Measurements from ENCODE around the gene CDK5RAP1. TPM values are rescaled to one million over a fixed set of nuclear protein-coding genes. Genes with fewer than 3 reads are reported as not detected.

The CDK5RAP1 gene
- polyA plus RNA-seq, 1 donor (not counting 4 experiments of a cell fraction or from before 2014, with no cell fraction given), result 34.0 TPM

GRCh38 chr20:33410081-33410742 is 8.9 kb upstream of the CDK5RAP1 start:
- FAIRE-seq, result no peak
- Histone ChIP-seq H3K9me3 (ENCODE audit: control insufficient read depth, low read depth, low read length) (no peaks in the 10 kb centered on the region), H3K9me1 (ENCODE audit: control insufficient read depth, extremely low read depth, insufficient read depth, low read length) (no peaks in the 10 kb centered on the region), H3K79me2 (ENCODE audit: control insufficient read depth, insufficient read depth, low read length) (peaks cover under 1% of the 10 kb centered on the region), H3K4me3 (ENCODE audit: control insufficient read depth in 2 of 3, extremely low read depth in 1 of 3, insufficient read depth in 2 of 3, low read depth in 1 of 3, low read length in 3 of 3) (no peak overlapping the region), H3K27ac (ENCODE audit: control insufficient read depth, insufficient read depth, low read length) (no peak overlapping the region), H2AFZ (ENCODE audit: control insufficient read depth, low read length) (no peak overlapping the region), H3K27me3 (ENCODE audit: control insufficient read depth, extremely low read depth, insufficient read depth, low read length) (no peaks in the 10 kb centered on the region), H3K9ac (ENCODE audit: control insufficient read depth, extremely low read depth, insufficient read depth, low read length) (no peak overlapping the region), H3K36me3 (ENCODE audit: control insufficient read depth in 2 of 2, extremely low read depth in 1 of 2, insufficient read depth in 2 of 2, low read length in 2 of 2) (peaks cover 7 to 10% of the 10 kb centered on the region in 2 experiments), H4K20me1 (ENCODE audit: control insufficient read depth, extremely low read depth, insufficient read depth, low read length) (no peaks in the 10 kb centered on the region), H3K4me1 (ENCODE audit: control insufficient read depth, extremely low read depth, insufficient read depth, low read length) (no peaks in the 10 kb centered on the region), H3K4me2 (ENCODE audit: control insufficient read depth, extremely low read depth, insufficient read depth, low read depth, low read length) (no peak overlapping the region)
- no peak for DNase-seq (ENCODE audit: low read depth, low spot score)
- no peak for TF ChIP-seq EZH2 (IDR thresholded peaks at IDR 0.05; ENCODE audit: low read length)
- TF ChIP-seq, protein P1, sequence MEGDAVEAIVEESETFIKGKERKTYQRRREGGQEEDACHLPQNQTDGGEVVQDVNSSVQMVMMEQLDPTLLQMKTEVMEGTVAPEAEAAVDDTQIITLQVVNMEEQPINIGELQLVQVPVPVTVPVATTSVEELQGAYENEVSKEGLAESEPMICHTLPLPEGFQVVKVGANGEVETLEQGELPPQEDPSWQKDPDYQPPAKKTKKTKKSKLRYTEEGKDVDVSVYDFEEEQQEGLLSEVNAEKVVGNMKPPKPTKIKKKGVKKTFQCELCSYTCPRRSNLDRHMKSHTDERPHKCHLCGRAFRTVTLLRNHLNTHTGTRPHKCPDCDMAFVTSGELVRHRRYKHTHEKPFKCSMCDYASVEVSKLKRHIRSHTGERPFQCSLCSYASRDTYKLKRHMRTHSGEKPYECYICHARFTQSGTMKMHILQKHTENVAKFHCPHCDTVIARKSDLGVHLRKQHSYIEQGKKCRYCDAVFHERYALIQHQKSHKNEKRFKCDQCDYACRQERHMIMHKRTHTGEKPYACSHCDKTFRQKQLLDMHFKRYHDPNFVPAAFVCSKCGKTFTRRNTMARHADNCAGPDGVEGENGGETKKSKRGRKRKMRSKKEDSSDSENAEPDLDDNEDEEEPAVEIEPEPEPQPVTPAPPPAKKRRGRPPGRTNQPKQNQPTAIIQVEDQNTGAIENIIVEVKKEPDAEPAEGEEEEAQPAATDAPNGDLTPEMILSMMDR (optimal IDR thresholded peaks at IDR 0.05 in 1 of 3, IDR thresholded peaks at IDR 0.05 in 1 of 3, conservative IDR thresholded peaks at IDR 0.05 in 1 of 3; ENCODE audit: extremely low read depth in 1 of 3, insufficient read depth in 2 of 3, low read length in 3 of 3), result no peak
- dilution Hi-C loops (cut with MboI; ENCODE audit: extremely low pct_ligation_motif_present, low sequenced_read_pairs), result no loop called here

DNA sequence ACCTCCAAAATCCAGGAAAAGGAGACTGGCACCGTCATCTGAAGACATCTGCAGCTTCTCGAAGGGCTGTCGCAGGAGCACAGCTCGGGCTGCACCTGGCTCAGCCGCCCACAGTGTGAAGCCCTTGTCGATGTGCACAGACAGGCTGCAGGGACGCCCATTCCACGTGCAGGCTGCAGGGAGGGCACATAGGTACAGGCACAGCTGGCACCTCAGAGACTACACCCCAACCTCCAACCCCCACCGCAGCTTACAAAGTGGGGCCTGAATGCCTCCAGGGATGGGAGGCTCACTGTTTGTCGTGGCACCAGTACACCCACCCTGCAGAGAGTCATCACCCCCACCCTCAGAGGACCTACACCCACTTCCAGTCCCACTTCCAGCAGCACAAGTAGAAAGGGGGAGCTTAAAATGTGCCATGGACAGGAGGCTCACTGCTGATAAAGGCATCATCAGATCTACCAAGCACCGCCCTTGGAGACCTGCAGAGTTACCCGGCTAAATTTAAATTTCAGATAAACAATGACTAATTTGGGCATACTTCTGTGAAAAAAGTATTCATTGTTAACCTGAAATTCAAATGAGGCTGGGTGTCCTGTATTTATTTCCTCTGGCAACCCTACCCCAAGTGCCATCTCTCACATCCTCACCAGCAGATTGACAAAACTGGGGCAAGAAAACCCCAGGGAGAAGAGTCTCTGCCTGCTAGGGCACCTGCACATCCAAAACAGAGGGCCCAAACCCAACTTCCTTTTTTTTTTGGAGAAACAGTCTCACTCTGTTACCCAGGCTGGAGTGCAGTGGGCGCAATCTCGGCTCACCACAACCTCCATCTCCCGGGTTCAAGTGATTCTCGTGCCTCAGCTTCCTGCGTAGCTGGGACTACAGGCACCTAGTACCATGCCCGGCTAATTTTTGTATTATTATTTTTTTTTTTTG is 7.7 kb upstream of the CDK5RAP1 start:
- Histone ChIP-seq H3K27me3 (ENCODE audit: control insufficient read depth, extremely low read depth, insufficient read depth, low read length) (no peaks in the 10 kb centered on the region), H3K27ac (ENCODE audit: control insufficient read depth, insufficient read depth, low read length) (no peak overlapping the region), H3K79me2 (ENCODE audit: control insufficient read depth, insufficient read depth, low read length) (peaks cover 6% of the 10 kb centered on the region), H4K20me1 (ENCODE audit: control insufficient read depth, extremely low read depth, insufficient read depth, low read length) (no peaks in the 10 kb centered on the region), H3K9ac (ENCODE audit: control insufficient read depth, extremely low read depth, insufficient read depth, low read length) (no peak overlapping the region), H3K4me3 (ENCODE audit: control insufficient read depth in 2 of 3, extremely low read depth in 1 of 3, insufficient read depth in 2 of 3, low read depth in 1 of 3, low read length in 3 of 3) (no peak overlapping the region), H3K9me3 (ENCODE audit: control insufficient read depth, low read depth, low read length) (no peaks in the 10 kb centered on the region), H2AFZ (ENCODE audit: control insufficient read depth, low read length) (no peak overlapping the region), H3K4me1 (ENCODE audit: control insufficient read depth, extremely low read depth, insufficient read depth, low read length) (peaks cover 7% of the 10 kb centered on the region), H3K36me3 (ENCODE audit: control insufficient read depth in 2 of 2, extremely low read depth in 1 of 2, insufficient read depth in 2 of 2, low read length in 2 of 2) (peaks cover 7 to 10% of the 10 kb centered on the region in 2 experiments), H3K4me2 (ENCODE audit: control insufficient read depth, extremely low read depth, insufficient read depth, low read depth, low read length) (no peak overlapping the region), H3K9me1 (ENCODE audit: control insufficient read depth, extremely low read depth, insufficient read depth, low read length) (no peaks in the 10 kb centered on the region)
- no peak for DNase-seq (ENCODE audit: low read depth, low spot score)
- TF ChIP-seq, protein P1 (optimal IDR thresholded peaks at IDR 0.05 in 1 of 3, IDR thresholded peaks at IDR 0.05 in 1 of 3, conservative IDR thresholded peaks at IDR 0.05 in 1 of 3; ENCODE audit: extremely low read depth in 1 of 3, insufficient read depth in 2 of 3, low read length in 3 of 3), result no peak
- no peak for TF ChIP-seq EZH2 (IDR thresholded peaks at IDR 0.05; ENCODE audit: low read length)
- dilution Hi-C loops (cut with MboI; ENCODE audit: extremely low pct_ligation_motif_present, low sequenced_read_pairs), result no loop called here
- FAIRE-seq, result no peak
